ENCODE measurements around the gene ARMC8.
"Not testable (repeated sequence)": the region's sequence is repeated elsewhere in the genome, so short reads cannot be mapped to it uniquely, and the experiment has no call there.

The ARMC8 gene, protein sequence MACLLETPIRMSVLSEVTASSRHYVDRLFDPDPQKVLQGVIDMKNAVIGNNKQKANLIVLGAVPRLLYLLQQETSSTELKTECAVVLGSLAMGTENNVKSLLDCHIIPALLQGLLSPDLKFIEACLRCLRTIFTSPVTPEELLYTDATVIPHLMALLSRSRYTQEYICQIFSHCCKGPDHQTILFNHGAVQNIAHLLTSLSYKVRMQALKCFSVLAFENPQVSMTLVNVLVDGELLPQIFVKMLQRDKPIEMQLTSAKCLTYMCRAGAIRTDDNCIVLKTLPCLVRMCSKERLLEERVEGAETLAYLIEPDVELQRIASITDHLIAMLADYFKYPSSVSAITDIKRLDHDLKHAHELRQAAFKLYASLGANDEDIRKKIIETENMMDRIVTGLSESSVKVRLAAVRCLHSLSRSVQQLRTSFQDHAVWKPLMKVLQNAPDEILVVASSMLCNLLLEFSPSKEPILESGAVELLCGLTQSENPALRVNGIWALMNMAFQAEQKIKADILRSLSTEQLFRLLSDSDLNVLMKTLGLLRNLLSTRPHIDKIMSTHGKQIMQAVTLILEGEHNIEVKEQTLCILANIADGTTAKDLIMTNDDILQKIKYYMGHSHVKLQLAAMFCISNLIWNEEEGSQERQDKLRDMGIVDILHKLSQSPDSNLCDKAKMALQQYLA

GRCh38 chr3:138187296-138188012, at the start of gene ARMC8:
ARMC8 (plus strand) TSS chr3:138187301; CDS start chr3:138187555, 254 bp downstream.
- peak; percentile 54 for DNase-seq

- no peak for DNase-seq
Observed at GRCh38 chr3:138137861-138138260, 49.2 kb upstream of the ARMC8 start.

- DNase-seq = no peak
Observed at GRCh38 chr3:138139691-138140090, 47.4 kb upstream of the ARMC8 start.

GRCh38 chr3:138140940-138141339, 46.2 kb upstream of the ARMC8 start:
- DNase-seq = no peak

DNA sequence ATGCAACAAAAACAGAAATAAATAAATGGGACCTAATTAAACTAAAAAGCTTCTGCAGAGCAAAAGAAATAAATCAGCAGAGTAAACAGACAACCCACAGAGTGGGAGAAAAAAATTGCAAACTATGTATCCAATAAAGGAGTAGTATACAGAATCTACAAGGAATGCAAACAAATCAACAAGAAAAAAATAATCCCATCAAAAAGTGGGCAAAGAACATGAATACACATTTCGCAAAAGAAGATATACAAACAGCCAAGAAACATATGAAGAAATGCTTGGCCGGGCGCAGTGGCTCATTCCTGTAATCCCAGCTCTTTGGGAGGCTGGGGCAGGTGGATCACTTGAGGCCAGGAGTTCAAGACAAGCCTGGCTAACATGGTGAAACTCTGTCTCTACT, 44.9 kb upstream of the ARMC8 start:
- DNase-seq = not testable (repeated sequence)

GRCh38 chr3:138148503-138148902, 38.6 kb upstream of the ARMC8 start:
- no peak for DNase-seq

DNA sequence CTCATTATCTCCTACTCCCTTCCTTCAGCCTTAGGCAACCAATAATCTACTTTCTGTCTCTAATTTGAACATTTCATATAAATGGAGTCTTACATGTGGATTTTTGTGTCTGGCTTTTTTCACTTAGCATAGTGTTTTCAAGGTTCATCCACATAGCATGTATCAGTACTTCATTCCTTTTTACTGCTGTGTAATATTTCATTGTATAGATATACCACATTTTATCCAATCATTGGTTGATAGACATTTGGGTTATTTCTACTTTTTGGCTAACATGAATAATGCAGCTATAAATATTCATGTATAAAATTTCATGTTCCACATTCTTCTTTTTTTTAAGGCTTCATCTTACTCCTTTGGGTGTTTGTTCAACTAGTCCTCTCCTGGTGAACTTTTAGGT, 32.6 kb upstream of the ARMC8 start:
- DNase-seq = no peak

DNA sequence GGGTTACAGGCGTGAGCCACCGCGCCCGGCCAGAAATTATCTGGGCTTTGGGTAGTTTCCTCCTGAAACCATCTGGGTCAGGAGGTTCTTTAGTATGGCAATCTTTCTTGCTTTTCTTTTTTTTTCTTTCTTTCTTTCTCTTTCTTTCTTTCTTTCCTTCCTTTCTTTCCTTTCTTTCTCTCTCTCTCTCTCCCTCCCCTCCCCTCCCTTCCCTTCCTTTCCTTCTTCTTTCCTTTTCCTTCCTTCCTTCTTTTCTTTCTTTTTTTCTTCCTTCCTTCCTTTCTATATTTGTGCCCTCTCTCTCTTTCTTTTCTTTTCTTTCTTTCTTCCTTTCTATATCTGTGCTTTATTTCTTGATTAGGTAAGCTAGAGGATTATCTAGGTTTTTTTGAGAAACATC, 29.4 kb upstream of the ARMC8 start:
- DNase-seq = no peak

GRCh38 chr3:138165061-138165460, 22.0 kb upstream of the ARMC8 start:
- no peak for DNase-seq

GRCh38 chr3:138172625-138173024, 14.5 kb upstream of the ARMC8 start:
- DNase-seq = no peak

- no peak for DNase-seq
Observed at GRCh38 chr3:138173769-138174420, 13.2 kb upstream of the ARMC8 start.

GRCh38 chr3:138174421-138175131, 12.5 kb upstream of the ARMC8 start, which contains the start of gene DBR1:
DBR1 (minus strand) TSS chr3:138174921; CDS start chr3:138174795, 126 bp downstream.
- peak; percentile 81 for DNase-seq

DNA sequence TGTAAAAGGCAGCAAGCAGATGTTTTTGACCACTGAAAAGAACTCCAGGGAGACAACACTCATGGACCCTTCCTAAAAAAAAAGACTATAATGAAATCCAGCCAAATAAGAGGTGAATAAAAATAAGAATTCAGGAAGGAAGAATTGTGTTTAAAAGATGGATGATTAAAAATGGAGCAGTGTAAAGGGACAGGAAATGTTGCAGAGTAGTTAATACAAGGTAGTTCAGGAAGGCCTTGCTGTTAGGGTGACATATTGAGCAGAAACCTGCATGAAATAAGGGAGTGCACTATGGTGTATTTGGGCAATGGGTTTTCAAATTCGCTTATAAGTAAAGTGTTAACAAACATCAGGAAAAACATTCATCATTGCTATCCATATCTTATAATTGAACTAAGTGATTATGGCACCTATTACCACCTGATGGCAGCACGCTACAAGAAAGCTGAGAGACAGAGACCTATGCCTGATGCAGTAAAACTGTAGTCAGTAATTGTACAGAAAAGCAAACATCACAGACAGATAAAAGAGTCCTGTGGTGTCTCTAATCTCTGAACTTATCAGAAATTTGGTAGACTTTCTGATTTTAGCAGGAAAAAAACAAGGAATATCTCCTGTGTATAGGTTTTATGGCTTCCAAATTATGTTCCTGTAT, 6.6 kb upstream of the ARMC8 start:
- peak; percentile 31 for DNase-seq

GRCh38 chr3:138184994-138185393, 2.1 kb upstream of the ARMC8 start:
- no peak for DNase-seq

- no peak for DNase-seq
Observed at GRCh38 chr3:138186221-138186620, 880 bp upstream of the ARMC8 start.

DNA sequence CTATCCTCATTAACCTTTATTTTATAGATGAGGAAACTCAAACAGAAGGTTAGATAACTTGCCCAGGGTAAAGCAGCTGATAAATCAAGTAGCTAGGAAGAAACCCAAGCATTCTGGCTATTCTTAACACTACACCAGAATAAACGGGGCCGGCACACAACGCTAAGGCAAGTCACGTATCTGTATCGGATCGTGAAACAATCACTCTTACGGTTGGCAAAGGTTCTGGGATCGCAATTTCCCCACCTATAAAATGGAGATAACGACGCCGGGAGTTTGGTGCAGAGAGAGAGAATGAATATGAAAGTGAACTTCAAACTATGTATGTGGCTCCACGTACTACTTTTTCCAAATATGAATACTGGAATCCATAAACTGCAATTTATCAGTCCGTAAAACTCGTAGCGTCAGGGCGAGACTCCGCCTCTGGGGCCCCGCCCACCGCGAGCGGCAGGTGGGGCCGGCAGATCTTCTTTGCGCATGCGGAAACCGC, 252 bp upstream of the ARMC8 start:
- peak; percentile 93 for DNase-seq

DNA sequence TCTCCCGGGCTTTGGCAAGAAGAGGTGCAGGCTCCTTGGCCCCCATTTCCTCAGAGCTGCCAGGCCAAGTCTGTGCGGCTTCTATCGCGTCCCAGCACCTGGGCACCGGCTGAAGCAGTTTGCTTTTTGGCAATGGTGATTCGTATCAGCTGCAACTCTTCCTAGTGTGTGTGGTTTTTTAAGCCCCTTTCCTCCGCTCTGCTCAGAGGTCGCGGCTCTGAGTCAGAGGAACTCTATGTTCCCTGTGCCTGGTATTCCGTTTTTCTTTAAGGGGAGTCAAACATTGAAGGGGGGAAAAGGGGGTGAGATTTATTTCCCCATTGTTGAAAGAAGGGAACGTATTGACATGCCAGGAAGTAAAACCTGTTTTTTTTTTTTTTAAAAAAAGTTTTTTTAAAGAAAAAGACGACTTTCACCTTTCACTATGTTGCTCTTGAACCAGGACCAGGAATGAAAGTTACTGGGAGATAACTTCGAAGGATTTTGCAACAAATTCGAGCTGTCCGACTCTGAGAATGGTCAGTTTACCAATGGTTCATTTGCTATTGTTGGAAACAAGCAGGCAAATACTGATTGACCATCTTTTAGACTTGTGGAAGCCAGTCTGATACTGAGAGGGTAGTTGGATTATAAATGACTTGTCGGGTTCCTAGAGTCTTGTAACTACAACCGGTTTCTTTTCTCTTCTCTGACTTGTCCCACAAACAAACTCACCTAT, 1.1 kb downstream of the ARMC8 start:
- DNase-seq = no peak

GRCh38 chr3:138195481-138195880, 8.4 kb downstream of the ARMC8 start:
- DNase-seq = no peak

- DNase-seq = no peak
Observed at GRCh38 chr3:138196023-138196422, 8.9 kb downstream of the ARMC8 start.

- DNase-seq = no peak
Observed at GRCh38 chr3:138197058-138197457, 10.0 kb downstream of the ARMC8 start.

GRCh38 chr3:138197524-138197923, 10.4 kb downstream of the ARMC8 start:
- no peak for DNase-seq
